Activated naive CD8-positive, alpha-beta T cell treated with anti-CD3 and anti-CD28 coated beads for 36 hours (primary cell): ENCODE data around the gene RNF4. TPM values are rescaled to one million over a fixed set of nuclear protein-coding genes. Genes with fewer than 3 reads are reported as not detected.
"Not testable (repeated sequence)": the region's sequence is repeated elsewhere in the genome, so short reads cannot be mapped to it uniquely, and the experiment has no call there.

Experiments used
- DNase-seq: peaks from one replicate; pipeline ENCODE4 v3.0.0; 2021
- H3K27ac Mint-ChIP-seq: one replicate; pipeline ENCODE4 v1.8.0; 2022; ENCODE audit warnings: mild to moderate bottlenecking, moderate library complexity, mixed read lengths
- H3K27me3 Mint-ChIP-seq: one replicate; pipeline ENCODE4 v1.8.0; 2022; ENCODE audit warnings: mild to moderate bottlenecking, mixed read lengths
- H3K36me3 Mint-ChIP-seq: one replicate; pipeline ENCODE4 v1.8.0; 2021; ENCODE audit warnings: mild to moderate bottlenecking, mixed read lengths
- H3K4me1 Mint-ChIP-seq: one replicate; pipeline ENCODE4 v1.8.0; 2021; ENCODE audit warnings: mixed read lengths
- H3K4me3 Mint-ChIP-seq: one replicate; pipeline ENCODE4 v1.8.0; 2022; ENCODE audit warnings: mild to moderate bottlenecking, moderate library complexity, mixed read lengths
- H3K9me3 Mint-ChIP-seq: one replicate; pipeline ENCODE4 v1.8.0; 2022; ENCODE audit warnings: mixed read lengths
- total RNA-seq, 2 experiments: library from RNA; stranded (reverse); gene quantifications; one replicate each; pipeline ENCODE4 v1.2.3, GENCODE V29; 2021

RNF4 gene, protein sequence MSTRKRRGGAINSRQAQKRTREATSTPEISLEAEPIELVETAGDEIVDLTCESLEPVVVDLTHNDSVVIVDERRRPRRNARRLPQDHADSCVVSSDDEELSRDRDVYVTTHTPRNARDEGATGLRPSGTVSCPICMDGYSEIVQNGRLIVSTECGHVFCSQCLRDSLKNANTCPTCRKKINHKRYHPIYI
- total RNA-seq: 10 to 100 TPM; 93.3 to 94.5 TPM

DNA sequence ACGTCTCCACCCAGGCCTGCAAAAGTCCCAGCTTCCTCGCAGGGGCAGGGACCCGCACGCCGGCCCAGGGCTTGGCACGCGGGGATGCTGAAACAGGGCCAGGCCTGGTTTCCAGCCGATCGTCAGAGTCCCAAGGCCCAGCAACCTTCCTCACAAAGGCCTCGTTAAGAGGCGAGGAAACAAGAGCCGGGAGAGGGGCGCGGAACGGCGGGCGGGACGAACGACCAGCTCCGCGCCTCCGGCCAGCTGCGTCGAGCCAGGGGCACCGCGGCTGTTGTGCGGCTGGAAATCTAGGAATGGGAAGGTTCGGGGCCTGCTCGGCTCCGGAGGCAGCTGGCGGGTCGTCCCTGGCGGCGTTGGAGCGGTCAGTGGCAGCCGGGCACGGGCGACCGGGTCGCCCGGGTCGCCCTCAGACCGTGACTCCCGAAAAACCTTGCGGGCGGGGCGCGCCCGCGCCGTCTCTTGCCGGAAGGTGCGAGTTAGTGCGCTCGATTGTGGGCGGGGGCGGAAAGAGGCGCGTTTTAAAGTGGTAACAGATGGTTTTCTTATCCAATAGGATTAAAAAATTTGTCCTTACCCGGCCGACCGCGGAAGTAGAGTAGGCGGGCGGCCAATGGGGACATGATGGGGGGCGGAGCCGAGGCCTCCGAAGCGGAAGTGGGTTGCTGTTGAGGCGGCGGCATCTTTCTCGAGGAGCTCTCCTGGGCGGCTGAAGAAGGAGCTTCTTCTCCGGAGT, at the start of gene RNF4:
TSS of gene RNF4 (plus strand) at position 651 of the 736 bp plus-strand sequence. CDS start 21,388 bp downstream, outside the sequence.
- peak within 1 kb of the TSS; percentile 99 for H3K27ac Mint-ChIP-seq
- H3K4me1 Mint-ChIP-seq: peaks cover 34% of the 10 kb centered on the region
- H3K27me3 Mint-ChIP-seq: peaks cover 2% of the 10 kb centered on the region
- peak within 1 kb of the TSS; percentile 98 for H3K4me3 Mint-ChIP-seq
- DNase-seq: peak; percentile 95
- peaks cover 45% of the 10 kb centered on the region for H3K36me3 Mint-ChIP-seq
- H3K9me3 Mint-ChIP-seq: no peaks in the 10 kb centered on the region

DNA sequence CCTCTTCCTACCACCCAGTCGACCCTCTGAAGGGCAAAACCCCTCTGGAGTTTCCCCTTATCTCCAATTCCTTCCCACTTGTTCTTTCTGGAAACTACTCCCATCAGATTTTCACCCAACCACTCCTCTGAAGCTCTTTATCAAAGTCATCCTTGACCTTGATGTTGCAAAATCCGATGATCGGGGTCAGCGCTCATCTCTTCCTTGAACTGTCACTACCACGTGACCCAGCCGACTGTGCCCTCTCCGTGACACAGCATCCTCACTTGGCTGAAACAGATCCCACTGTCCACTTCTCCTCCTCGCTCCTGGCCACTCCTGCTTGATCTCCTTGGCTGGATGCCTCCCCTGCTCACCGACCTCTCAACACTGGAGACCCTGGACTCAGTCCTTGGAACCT, 49.1 kb upstream of the RNF4 start:
- no peak for DNase-seq
- no peaks in the 10 kb centered on the region for H3K36me3 Mint-ChIP-seq
- peaks cover 69% of the 10 kb centered on the region for H3K27me3 Mint-ChIP-seq
- H3K4me1 Mint-ChIP-seq: peaks cover 24% of the 10 kb centered on the region
- no peaks in the 10 kb centered on the region for H3K9me3 Mint-ChIP-seq
- no peak overlapping the region for H3K27ac Mint-ChIP-seq
- no peak overlapping the region for H3K4me3 Mint-ChIP-seq

DNA sequence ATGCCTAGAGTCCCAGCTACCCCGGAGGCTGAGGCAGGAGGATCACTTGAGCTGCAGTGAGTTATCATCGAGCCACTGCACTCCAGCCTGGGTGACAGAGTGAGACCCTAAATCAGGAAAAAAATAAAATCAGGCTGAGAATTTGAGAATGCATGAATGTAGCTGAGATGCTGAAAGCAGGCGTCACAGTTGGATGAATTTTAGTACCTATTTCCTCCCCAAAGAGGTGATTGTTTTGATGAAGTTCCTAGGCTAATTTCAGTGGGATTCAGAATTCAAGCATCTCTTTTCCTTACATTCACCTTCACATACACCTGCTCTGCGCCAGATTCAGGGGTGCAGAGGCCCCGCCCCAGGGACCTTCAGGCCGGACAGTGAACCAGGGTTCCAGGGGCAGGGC, 47.0 kb upstream of the RNF4 start:
- Mint-ChIP-seq H3K4me3 (no peak overlapping the region), H3K36me3 (no peaks in the 10 kb centered on the region), H3K4me1 (peaks cover 14% of the 10 kb centered on the region), H3K27me3 (peaks cover 49% of the 10 kb centered on the region), H3K9me3 (no peaks in the 10 kb centered on the region), H3K27ac (no peak overlapping the region)
- no peak for DNase-seq

DNA sequence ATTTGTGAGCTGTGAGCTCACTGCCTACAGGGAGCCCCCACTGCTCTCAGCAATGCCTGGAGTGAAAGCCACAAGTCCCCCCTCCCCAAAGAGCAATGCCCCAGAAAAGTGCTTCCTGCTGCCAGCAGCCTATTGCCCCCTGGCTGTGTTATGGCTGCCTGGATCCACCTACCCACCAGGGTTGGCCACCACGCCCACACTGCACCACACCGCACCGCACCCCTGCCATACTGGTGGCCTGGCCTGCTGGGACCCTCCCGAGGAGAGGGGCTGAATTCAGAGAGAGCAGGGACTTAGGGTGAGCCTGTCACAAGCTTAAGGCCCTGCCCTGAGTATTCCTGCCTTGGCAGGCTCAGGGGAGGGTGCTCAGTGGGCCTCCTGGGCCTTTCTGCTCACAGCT, 45.8 kb upstream of the RNF4 start:
- H3K4me3 Mint-ChIP-seq: no peak overlapping the region
- H3K36me3 Mint-ChIP-seq: no peaks in the 10 kb centered on the region
- peaks cover 9% of the 10 kb centered on the region for H3K4me1 Mint-ChIP-seq
- no peak overlapping the region for H3K27ac Mint-ChIP-seq
- peaks cover 42% of the 10 kb centered on the region for H3K27me3 Mint-ChIP-seq
- no peaks in the 10 kb centered on the region for H3K9me3 Mint-ChIP-seq
- DNase-seq: no peak

DNA sequence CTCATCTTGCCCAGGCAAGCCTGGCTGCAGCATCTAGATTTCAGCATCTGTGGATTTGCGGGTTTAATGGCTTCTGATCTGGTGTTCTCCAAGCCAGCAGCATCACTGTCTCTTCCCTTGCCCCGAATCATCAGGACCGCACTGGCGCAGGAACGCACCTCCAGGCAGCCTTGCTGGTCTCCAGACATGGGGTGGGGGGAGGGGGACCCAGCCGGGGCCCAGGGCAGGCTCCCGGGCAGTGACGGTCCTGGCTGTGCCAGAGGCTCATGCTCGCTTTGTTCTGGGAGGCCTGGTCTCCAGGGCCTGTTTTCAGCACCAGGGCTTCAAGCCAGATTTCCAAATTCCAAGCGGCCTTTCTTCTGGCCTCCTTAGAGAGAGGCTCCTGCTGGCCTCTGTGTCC, 45.2 kb upstream of the RNF4 start:
- Mint-ChIP-seq H3K27ac (no peak overlapping the region), H3K4me3 (no peak overlapping the region), H3K9me3 (no peaks in the 10 kb centered on the region)

DNA sequence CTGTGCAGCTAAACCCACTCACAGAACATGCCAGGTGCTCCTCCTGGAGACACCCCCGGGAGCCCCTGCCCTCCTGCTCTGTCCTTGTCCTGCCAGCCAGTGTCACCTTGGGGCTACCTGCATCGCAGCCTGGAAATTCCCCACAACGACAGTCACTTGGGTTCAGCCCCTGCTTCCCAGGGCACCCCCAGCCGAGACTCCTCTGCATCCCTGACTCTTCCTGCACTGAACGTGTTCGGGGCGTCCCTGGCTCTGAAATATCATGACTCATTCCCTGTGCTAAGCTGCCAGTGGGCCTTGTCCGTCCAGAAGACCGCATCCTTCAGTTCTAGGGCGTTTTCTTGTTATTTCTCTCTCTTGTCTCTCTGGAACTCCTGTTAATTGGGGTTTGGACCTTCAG, 44.3 kb upstream of the RNF4 start:
- Mint-ChIP-seq H3K36me3 (no peaks in the 10 kb centered on the region), H3K4me3 (no peak overlapping the region), H3K9me3 (no peaks in the 10 kb centered on the region), H3K27me3 (peaks cover 34% of the 10 kb centered on the region), H3K4me1 (peaks cover 2% of the 10 kb centered on the region), H3K27ac (no peak overlapping the region)
- no peak for DNase-seq

More for the DNA sequence above, 45.2 kb upstream of the RNF4 start:
- Mint-ChIP-seq H3K4me1 (peaks cover 9% of the 10 kb centered on the region), H3K27me3 (peaks cover 41% of the 10 kb centered on the region), H3K36me3 (no peaks in the 10 kb centered on the region)
- DNase-seq: no peak

DNA sequence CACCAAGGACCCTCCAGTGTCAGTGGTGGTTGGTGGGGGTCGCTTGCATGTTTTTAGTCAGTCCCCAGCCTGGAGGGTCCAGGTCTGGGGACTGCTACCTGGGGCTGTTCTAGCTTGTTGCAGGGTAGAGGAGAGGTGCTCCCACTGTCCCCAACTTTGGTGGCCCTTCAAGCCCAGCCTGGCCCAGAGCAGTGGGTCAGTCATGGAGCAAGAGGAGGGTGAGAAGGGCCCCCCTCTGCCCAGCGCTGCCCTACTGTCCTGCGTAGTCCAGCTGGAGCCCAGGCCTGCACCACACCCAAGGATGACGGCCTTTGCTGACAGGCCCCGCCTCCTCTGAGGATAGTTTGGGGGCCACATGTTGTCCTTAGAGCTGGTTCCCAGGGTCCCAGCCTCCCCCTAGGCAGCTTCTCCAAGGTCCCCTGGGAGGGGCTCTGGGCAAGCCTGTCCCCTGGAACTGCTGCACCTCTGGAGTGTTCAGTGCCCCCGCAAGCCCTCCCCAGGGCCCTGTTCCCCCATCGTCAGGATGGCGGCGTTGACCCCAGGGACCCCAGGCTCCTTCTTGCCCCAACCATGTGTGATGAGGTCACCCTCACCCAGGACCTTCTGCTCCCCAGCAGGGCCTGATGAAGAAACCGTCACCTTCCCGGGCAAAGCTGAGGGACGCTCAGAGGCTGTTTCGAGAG, 43.4 kb upstream of the RNF4 start:
- Mint-ChIP-seq H3K27ac (no peak overlapping the region), H3K4me3 (no peak overlapping the region), H3K36me3 (no peaks in the 10 kb centered on the region), H3K4me1 (no peaks in the 10 kb centered on the region), H3K9me3 (no peaks in the 10 kb centered on the region), H3K27me3 (peaks cover 25% of the 10 kb centered on the region)
- DNase-seq: no peak

DNA sequence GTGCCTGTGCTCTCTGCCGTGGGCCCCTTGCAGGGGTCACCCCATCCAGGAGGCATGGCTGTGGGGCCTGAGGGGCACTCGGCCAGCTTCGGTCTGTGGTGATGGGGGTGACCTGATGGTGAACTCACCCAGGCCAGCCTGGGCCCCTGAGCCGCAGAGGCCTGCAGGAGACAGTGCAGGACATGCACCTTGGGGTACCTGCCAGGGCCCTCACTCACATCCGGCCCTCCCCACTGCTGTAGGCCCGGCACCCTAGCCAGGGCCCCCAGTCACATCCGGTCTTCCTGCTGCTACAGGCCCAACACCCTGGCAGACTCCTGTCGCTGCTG, 42.9 kb upstream of the RNF4 start:
- Mint-ChIP-seq H3K36me3 (no peaks in the 10 kb centered on the region), H3K27me3 (peaks cover 20% of the 10 kb centered on the region), H3K4me1 (no peaks in the 10 kb centered on the region), H3K4me3 (no peak overlapping the region), H3K9me3 (no peaks in the 10 kb centered on the region), H3K27ac (no peak overlapping the region)
- DNase-seq: no peak

DNA sequence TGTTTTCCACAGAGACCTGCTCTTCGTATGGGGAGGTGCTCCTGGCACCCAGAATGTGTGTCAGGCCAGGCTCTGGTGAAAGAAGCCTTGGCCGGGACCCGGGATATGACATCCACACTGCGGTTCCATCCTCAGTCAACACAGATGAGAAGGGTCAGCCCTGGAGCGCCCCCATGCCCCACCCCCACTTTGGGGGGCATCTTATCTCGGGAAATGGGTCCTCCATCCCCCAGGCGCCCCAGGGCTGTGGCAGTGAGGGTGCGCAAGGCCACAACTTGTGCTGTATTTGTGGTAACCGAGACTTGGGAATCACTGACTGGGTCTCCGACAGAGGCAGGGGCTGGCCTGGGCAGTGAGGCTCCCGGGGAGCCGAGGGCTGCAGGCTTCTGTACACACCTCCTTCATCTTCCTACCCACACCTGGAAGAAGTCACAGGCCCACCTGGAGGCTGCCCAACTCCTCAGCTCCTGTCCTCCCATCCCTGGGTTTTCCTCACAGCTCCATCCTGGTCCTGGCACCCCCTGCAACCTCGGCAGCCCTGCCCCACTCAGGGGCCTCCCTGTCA, 42.1 kb upstream of the RNF4 start:
- H3K4me3 Mint-ChIP-seq: no peak overlapping the region
- H3K27ac Mint-ChIP-seq: no peak overlapping the region
- H3K36me3 Mint-ChIP-seq: no peaks in the 10 kb centered on the region
- H3K27me3 Mint-ChIP-seq: peaks cover 14% of the 10 kb centered on the region
- DNase-seq: no peak
- H3K4me1 Mint-ChIP-seq: no peaks in the 10 kb centered on the region
- no peaks in the 10 kb centered on the region for H3K9me3 Mint-ChIP-seq

DNA sequence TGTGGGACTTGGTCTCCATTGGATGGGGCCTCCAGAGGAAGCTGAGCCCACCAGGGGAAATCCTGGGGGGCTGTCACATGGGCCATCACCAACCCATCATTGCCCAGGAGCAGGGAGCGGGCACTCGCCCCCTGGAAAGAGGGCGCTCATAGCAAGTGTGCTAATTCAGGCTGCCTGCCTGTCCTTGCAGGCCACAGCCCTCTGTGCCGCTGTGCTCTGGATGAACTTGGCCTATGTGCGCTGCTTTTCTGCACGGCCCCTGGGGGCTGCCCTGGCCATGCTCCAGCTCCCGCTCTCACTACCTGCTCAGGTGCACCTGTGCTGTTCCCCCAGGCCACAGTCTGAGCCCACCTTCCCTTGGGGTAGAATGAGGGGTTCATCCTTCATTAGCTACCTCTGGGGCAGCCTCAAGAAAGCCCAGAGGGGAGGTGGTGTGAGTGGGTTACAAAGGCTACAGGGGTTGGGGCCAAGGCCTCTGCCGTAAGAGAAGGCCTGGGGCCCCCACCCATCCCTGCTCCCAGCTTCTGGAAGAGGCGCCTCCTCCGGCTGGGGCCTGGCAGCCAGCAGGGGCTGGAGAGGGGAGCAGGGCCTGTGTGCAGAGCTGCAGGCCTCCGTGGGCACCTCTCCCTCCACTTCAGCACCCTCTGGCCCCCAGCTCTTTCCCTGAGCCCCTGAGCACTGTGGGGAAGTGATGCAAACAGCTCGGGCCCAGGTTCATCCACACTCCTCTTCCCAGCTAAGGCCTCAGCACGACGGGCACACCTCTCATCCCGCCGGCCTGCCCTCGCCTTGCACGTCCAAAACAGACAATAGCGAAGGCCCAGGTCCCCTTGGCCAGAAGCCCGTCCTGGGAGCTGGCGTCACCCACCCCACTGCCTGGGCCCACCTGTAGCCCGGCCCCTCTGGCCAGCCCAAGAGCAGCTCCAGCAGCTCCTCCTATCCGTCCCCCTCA, 41.2 kb upstream of the RNF4 start:
- Mint-ChIP-seq H3K27ac (no peak overlapping the region), H3K9me3 (no peaks in the 10 kb centered on the region), H3K36me3 (no peaks in the 10 kb centered on the region), H3K4me3 (no peak overlapping the region), H3K4me1 (no peaks in the 10 kb centered on the region), H3K27me3 (peaks cover 6% of the 10 kb centered on the region)
- no peak for DNase-seq

DNA sequence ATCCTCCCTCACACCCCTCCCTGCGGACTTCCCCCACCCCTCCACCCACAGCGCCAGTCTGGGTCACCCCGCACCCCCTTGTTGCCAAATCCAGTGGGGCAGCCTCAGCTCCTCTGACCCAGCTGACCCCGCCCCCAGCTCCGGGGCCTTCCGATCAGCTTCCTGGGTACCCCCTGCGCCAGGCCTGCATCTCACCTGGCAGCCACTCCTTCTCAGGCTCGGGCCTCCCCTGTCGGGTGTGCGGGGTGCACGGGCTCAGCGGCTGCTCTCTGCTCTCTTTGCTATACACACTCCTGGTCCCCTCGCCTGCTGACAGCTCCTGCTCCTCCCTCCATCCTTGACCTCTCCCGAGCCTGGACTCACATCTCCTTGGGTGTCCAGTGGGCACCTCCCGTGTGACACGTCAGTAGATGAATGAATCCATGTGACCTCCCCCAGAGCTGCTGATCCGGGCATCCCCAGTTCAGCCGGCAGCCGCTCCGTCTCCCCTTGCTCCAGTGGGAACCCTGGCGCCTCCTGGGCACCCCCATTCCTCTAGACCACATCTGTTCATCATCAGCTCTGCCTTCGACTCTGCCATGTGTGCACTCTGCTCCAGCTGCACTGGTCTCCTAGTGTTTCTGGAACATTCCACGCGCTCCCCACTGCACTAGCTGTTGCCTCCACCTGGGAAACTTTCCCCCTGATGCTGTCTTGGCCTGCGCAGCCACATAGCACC, 40.3 kb upstream of the RNF4 start:
- Mint-ChIP-seq H3K4me3 (no peak overlapping the region), H3K4me1 (no peaks in the 10 kb centered on the region), H3K27me3 (no peaks in the 10 kb centered on the region), H3K27ac (no peak overlapping the region), H3K36me3 (no peaks in the 10 kb centered on the region), H3K9me3 (no peaks in the 10 kb centered on the region)
- no peak for DNase-seq

DNA sequence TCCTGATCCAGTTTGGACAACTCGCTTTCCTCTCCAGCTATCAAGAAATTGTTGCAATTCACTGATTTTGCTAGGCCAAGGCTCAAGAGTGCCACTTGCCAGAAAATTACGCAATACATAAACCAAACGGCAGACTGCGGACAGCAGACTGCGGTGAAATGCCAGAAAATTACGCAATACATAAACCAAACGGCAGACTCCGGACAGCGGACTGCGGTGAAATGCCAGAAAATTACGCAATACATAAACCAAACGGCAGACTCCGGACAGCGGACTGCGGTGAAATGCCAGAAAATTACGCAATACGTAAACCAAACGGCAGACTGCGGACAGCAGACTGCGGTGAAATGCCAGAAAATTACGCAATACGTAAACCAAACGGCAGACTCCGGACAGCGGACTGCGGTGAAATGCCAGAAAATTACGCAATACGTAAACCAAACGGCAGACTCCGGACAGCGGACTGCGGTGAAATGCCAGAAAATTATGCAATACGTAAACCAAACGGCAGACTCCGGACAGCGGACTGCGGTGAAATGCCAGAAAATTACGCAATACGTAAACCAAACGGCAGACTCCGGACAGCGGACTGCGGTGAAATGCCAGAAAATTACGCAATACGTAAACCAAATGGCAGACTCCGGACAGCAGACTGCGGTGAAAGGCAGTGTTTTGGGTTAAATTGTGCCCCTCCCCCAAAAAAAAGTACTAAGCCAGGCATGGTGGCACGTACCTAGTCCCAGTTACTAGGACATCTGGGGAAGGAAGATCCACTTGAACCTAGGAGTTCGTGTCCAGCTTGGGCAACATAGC, 38.8 kb upstream of the RNF4 start:
- H3K27me3 Mint-ChIP-seq, DNase-seq, H3K9me3 Mint-ChIP-seq, H3K4me3 Mint-ChIP-seq, H3K4me1 Mint-ChIP-seq, H3K36me3 Mint-ChIP-seq, H3K27ac Mint-ChIP-seq: not testable (repeated sequence)

DNA sequence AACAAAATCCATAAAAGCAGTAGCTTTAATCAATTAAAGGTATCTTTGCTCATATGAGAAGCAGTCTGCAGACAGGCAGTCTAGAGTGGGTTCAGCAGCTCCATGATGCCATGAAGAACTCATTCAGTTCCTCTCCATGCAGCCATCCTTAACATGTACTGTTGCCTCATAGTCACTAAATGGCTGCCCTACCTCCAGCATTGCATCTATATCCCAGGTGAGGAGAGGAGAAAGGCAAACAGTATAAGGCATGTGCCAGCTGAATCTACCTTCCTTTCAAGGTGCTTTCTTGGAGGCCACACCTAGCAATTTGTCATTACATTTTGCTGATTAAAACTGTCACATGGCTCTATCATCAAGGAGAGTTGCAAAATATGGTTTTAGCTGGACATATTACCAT, 36.9 kb upstream of the RNF4 start:
- Mint-ChIP-seq H3K9me3 (no peaks in the 10 kb centered on the region), H3K4me1 (no peaks in the 10 kb centered on the region), H3K36me3 (no peaks in the 10 kb centered on the region), H3K27ac (no peak overlapping the region), H3K27me3 (no peaks in the 10 kb centered on the region), H3K4me3 (no peak overlapping the region)
- DNase-seq: no peak
